Measurements from ENCODE around the gene ME1.

- TF ChIP-seq CTCF (IDR thresholded peaks at IDR 0.05; ENCODE audit: borderline replicate concordance, extremely low read depth, low read length, poor library complexity, severe bottlenecking) (no peak), EZH2 (IDR thresholded peaks at IDR 0.05; ENCODE audit: borderline replicate concordance, low read depth, low read length, severe bottlenecking) (no peak)
Measured at GRCh38 chr6:83252719-83253118, 178.1 kb downstream of the ME1 start.
